Neural crest cell (in vitro differentiated cells): ENCODE measurements around the gene AARS2. TPM values are rescaled to one million over a fixed set of nuclear protein-coding genes. Genes with fewer than 3 reads are reported as not detected.

Source experiments
- DNase-seq: peaks from one replicate; pipeline ENCODE4 v3.0.0; 2021; ENCODE audit warnings: low read depth, mixed read lengths, low spot score
- H3K27ac Mint-ChIP-seq: one replicate; pipeline ENCODE4 v1.8.0; 2021; ENCODE audit warnings: mild to moderate bottlenecking, mixed read lengths; ENCODE audit not compliant: unreplicated experiment
- H3K27me3 Mint-ChIP-seq: 2 replicates; pipeline ENCODE4 v1.8.0; 2021; ENCODE audit warnings: low read depth, mild to moderate bottlenecking, mixed read lengths
- H3K36me3 Mint-ChIP-seq: 2 replicates; pipeline ENCODE4 v1.8.0; 2021; ENCODE audit warnings: low read depth, mild to moderate bottlenecking, mixed read lengths
- H3K4me1 Mint-ChIP-seq: 2 replicates; pipeline ENCODE4 v1.8.0; 2021; ENCODE audit warnings: mixed read lengths
- H3K4me3 Mint-ChIP-seq: one replicate; pipeline ENCODE4 v1.8.0; 2021; ENCODE audit warnings: mild to moderate bottlenecking, mixed read lengths
- H3K9me3 Mint-ChIP-seq: 2 replicates; pipeline ENCODE4 v1.8.0; 2021; ENCODE audit warnings: mixed read lengths
- CTCF ChIP-seq: fragments of 200-600 bp; sonication (generic); conservative IDR thresholded peaks from 2 replicates; pipeline ENCODE4 v1.5.0; 2021; ENCODE audit warnings: antibody characterized with exemption, mild to moderate bottlenecking
- total RNA-seq: library from RNA; stranded (reverse); gene quantifications from 2 replicates; pipeline ENCODE4 v1.2.1, GENCODE V29; 2021

The AARS2 gene
- total RNA-seq, 1 donor from 2014 or later: 33.6 TPM

DNA sequence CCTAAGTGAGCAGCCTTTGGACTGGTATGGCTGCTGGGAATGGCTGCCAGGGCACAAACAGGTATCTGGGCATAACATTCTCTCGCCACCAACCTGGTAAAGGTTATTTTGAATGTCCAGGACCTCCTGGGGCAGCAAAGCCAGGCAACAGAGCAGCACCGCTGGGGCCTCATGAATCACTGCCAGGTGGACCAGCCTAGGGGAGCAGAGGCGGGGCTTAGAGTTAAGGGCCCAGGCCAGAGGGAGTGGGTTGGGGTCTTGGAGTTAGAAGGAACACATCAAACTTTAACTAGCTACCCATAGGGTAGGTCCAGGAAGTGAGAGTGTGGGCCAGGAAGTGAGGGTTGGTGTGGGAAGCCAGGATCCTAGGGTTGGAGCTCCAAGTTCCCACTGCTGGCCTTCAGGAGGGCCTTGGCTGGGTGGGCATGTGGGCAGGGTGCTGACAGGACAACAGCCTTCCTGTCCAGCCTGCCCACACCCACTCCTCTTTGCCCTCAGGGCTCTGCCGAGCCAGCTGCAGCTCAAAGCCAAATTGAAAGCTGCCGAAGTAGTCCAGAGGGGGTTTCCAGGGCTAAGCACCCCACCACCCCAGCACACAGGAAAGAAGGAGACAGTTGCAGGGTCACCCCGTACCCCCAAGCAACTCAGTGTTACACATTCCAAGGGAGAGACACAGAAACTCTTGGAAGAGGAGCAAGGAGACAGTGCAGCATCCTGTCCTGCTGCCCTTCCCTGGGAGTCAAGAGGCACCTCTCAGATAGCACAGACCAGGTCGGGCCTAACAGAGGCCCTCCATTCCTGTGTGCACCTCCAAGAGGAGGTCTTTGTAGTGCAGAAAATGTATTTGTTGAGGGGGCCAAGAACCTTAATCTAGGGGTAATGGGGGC, 50.4 kb downstream of the AARS2 start:
- H3K4me3 Mint-ChIP-seq: peak overlapping the region; percentile 96
- H3K36me3 Mint-ChIP-seq: peaks cover 1% of the 10 kb centered on the region
- peaks cover 52% of the 10 kb centered on the region for H3K4me1 Mint-ChIP-seq

DNA sequence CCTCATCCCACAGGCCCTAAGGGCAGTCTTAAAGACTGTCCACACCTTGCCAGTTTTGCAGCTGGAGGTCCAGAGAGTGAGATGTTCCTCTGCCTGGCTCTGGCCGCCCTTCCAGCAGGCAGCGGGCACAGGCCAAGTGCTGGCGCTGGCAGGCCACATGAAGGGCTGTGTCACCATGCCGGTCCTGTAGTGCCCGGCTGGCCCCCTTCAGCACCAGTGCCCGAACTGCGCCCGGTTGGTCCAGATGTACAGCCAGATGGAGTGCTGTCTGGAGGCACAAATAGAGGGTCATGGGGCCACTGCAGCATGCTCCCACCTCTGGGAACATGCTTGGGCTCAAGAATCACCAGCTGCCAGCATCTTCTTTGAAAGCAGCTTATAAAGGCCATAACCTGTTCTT, 51.6 kb downstream of the AARS2 start:
- Mint-ChIP-seq H3K4me1 (peaks cover 48% of the 10 kb centered on the region), H3K36me3 (peaks cover 4% of the 10 kb centered on the region), H3K27ac (no peak overlapping the region), H3K4me3 (peak overlapping the region; percentile 96), H3K27me3 (peaks cover 7% of the 10 kb centered on the region), H3K9me3 (no peaks in the 10 kb centered on the region)
- no peak for DNase-seq
- TF ChIP-seq CTCF: no peak

More for the DNA sequence above, 50.4 kb downstream of the AARS2 start:
- TF ChIP-seq CTCF: no peak
- H3K27ac Mint-ChIP-seq: peak overlapping the region; percentile 87
- DNase-seq: no peak
- no peaks in the 10 kb centered on the region for H3K9me3 Mint-ChIP-seq
- peaks cover 4% of the 10 kb centered on the region for H3K27me3 Mint-ChIP-seq

- H3K27me3 Mint-ChIP-seq: peaks cover 14% of the 10 kb centered on the region
- TF ChIP-seq CTCF: no peak
- no peak overlapping the region for H3K27ac Mint-ChIP-seq
- H3K4me3 Mint-ChIP-seq: peak overlapping the region; percentile 16
- DNase-seq: no peak
- peaks cover 9% of the 10 kb centered on the region for H3K36me3 Mint-ChIP-seq
- peaks cover 50% of the 10 kb centered on the region for H3K4me1 Mint-ChIP-seq
- H3K9me3 Mint-ChIP-seq: no peaks in the 10 kb centered on the region
Observed at GRCh38 chr6:44260451-44261297, 52.5 kb downstream of the AARS2 start.

DNA sequence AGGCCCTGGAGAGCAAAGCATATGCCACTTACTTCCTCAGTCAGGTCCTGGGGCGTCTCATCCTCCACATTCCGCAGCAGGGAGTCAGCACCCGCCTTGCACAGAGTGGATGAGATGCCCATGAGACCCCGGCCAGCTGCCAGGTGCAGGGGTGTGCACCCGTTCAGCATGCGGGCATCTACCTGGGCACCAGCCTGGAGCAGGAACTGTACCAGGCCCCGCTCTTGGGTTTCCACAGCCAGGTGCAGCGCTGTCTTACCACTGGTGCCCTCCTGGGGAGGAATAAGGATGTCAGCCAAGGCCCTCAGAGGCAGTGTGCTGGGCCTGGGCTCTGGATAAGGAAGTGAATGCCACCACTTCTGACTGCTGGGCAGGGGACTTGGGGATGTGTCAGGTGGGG, 53.1 kb downstream of the AARS2 start:
- peaks cover 17% of the 10 kb centered on the region for H3K27me3 Mint-ChIP-seq
- H3K9me3 Mint-ChIP-seq: no peaks in the 10 kb centered on the region
- DNase-seq: no peak
- peaks cover 56% of the 10 kb centered on the region for H3K4me1 Mint-ChIP-seq
- H3K4me3 Mint-ChIP-seq: peak overlapping the region; percentile 56
- no peak for TF ChIP-seq CTCF
- no peak overlapping the region for H3K27ac Mint-ChIP-seq
- peaks cover 11% of the 10 kb centered on the region for H3K36me3 Mint-ChIP-seq

DNA sequence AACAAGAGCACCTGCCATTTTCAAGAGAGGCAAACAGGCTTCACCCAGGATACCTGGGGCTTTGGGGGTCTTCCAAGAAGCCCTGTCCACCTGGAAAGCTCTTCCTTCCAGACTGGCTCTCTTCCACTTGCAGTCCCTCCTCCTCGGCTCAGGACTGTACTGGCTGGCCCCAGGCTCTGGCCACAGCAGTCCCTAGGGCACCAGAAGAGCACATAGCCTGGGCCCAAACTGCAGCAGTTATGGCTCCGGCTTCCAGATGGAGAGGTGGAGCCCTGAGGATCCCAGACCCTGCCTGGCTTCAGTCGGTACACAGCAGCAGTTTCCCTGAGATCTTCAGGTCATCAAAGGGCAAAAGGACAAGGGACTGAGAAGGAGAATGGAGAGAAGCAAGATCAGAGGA, 54.2 kb downstream of the AARS2 start:
- TF ChIP-seq CTCF: no peak
- peaks cover 53% of the 10 kb centered on the region for H3K4me1 Mint-ChIP-seq
- no peaks in the 10 kb centered on the region for H3K9me3 Mint-ChIP-seq
- no peak for DNase-seq
- peaks cover 21% of the 10 kb centered on the region for H3K27me3 Mint-ChIP-seq
- peaks cover 14% of the 10 kb centered on the region for H3K36me3 Mint-ChIP-seq
- H3K4me3 Mint-ChIP-seq: peak overlapping the region; percentile 90
- peak overlapping the region; percentile 51 for H3K27ac Mint-ChIP-seq
